Caco-2 (cell line): ENCODE data around the gene ACSL5. TPM values are rescaled to one million over a fixed set of nuclear protein-coding genes. Genes with fewer than 3 reads are reported as not detected.

Experiments
- BruUV-seq: library from RNA; stranded (reverse); fragments of 400-500 nt; replicated peaks from 2 replicates; lab custom pipeline; 2021; lab: Mats Ljungman, UMichigan
- CTCF ChIA-PET: fragments of 300-600 bp; sonication (Branson Sonifier 250); formaldehyde crosslinking; loops from one replicate; lab custom pipeline; 2022; ENCODE audit warnings: antibody characterized with exemption; lab: Charles Lee
- POLR2A ChIA-PET: fragments of 300-600 bp; sonication (Branson Sonifier 250); formaldehyde crosslinking; loops from one replicate; lab custom pipeline; 2022; ENCODE audit warnings: antibody characterized with exemption; lab: Charles Lee
- DNase-seq, 2 experiments: peaks; one replicate each; pipeline versions ENCODE4 v3.0.0 to v3.0.0-alpha.2; 2020 to 2022
- H3K27me3 ChIP-seq: replicated peaks from 2 replicates; pipeline ENCODE4 v1.6.0; 2011; ENCODE audit warnings: low read length; ENCODE audit not compliant: control insufficient read depth, insufficient read depth
- H3K36me3 ChIP-seq: 2 replicates; pipeline ENCODE4 v1.5.1; 2011; ENCODE audit warnings: low read length; ENCODE audit not compliant: control insufficient read depth, insufficient read depth
- H3K4me1 ChIP-seq: fragments of 250-450 bp; sonication (Bioruptor Pico); 2 replicates; pipeline ENCODE4 v1.5.1; 2020; ENCODE audit warnings: mild to moderate bottlenecking
- H3K4me3 ChIP-seq: 2 replicates; pipeline ENCODE4 v1.5.1; 2011; ENCODE audit warnings: low read depth, mild to moderate bottlenecking, control low read depth, low read length
- H3K9me3 ChIP-seq: fragments of 250-450 bp; sonication (Bioruptor Pico); 2 replicates; pipeline ENCODE4 v1.5.1; 2020; ENCODE audit warnings: mild to moderate bottlenecking, moderate library complexity
- H3K27ac Mint-ChIP-seq: one replicate; pipeline ENCODE4 v1.8.0; 2022; ENCODE audit warnings: mixed read lengths; ENCODE audit not compliant: unreplicated experiment
- H3K27me3 Mint-ChIP-seq: one replicate; pipeline ENCODE4 v1.8.0; 2022; ENCODE audit warnings: mixed read lengths; ENCODE audit not compliant: insufficient read depth, unreplicated experiment
- H3K36me3 Mint-ChIP-seq: one replicate; pipeline ENCODE4 v1.8.0; 2022; ENCODE audit warnings: mild to moderate bottlenecking, mixed read lengths; ENCODE audit not compliant: insufficient read depth, unreplicated experiment
- H3K4me1 Mint-ChIP-seq: one replicate; pipeline ENCODE4 v1.8.0; 2022; ENCODE audit warnings: low read depth, mixed read lengths; ENCODE audit not compliant: unreplicated experiment
- H3K4me3 Mint-ChIP-seq: one replicate; pipeline ENCODE4 v1.8.0; 2022; ENCODE audit warnings: mild to moderate bottlenecking, moderate library complexity, mixed read lengths; ENCODE audit not compliant: unreplicated experiment
- H3K9me3 Mint-ChIP-seq: one replicate; pipeline ENCODE4 v1.8.0; 2022; ENCODE audit warnings: mixed read lengths; ENCODE audit not compliant: unreplicated experiment
- intact Hi-C: fragments of 100-400 bp; cut with micrococcal nuclease; formaldehyde crosslinking; loops from one replicate; pipeline ENCODE4 v1.10.0; 2022; ENCODE audit not compliant: unreplicated experiment
- total RNA-seq: library from RNA; stranded (reverse); gene quantifications from 2 replicates; pipeline ENCODE4 v1.2.3, GENCODE V29; 2022
- TF ChIP-seq, protein P1 (sequence below), 2 experiments: fragments of 200-600 bp in 1 of 2; IDR thresholded peaks; 1 replicate in 1 of 2; 2 replicates in 1 of 2; pipeline versions ENCODE4 v1.5.1 to v1.8.0; 2011 to 2022; ENCODE audit warnings: antibody characterized with exemption in 1 of 2, control low read depth in 1 of 2, inconsistent platforms in 1 of 2, low read depth in 1 of 2, low read length in 1 of 2, mild to moderate bottlenecking in 1 of 2, moderate library complexity in 1 of 2; ENCODE audit not compliant: insufficient read depth in 1 of 2, severe bottlenecking in 1 of 2, unreplicated experiment in 1 of 2

The ACSL5 gene
- total RNA-seq, 1 experiment from 2014 or later, result 46.6 TPM

DNA sequence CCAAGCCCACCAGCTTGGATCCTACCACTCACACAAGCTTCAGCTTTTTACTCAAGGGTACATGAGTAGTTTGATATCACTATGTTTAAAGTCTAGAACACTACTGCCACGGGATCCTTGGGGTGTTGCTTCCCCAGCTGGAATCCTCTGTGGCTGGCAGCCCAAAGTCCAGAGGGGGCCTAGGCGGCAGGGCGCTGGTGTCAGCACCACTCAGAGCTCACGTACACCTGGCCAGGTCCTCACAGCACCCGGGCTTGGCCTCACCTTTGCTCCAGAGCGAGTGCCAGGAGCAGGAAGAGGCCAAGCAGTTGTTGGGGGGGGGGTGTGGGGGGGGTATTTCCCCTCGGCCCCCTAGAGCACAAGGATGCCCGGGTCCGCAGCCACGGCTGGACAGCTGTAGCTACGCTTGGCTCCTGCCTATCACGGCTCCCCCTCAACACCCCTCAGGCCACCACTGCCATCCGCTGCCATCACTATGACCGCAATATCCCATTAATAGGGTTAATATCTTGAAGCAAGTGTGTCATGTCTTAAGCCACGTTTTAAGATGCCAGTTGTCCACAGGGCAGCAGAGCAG lies 55.8 kb downstream of the ACSL5 start:
- no peak overlapping the region for H3K4me3 ChIP-seq
- ChIA-PET CTCF (interaction anchor here (0.6 kb wide), 1 partner anchor 43 kb away, joined by 3 read pairs; no protein-coding TSS in a partner anchor), POLR2A (interaction anchor here (0.5 to 0.6 kb wide), 2 partner anchors 17 to 158 kb away, joined by 3 read pairs; partner anchors contain the start of gene ZDHHC6)
- peaks cover 2% of the 10 kb centered on the region; the same call in 1 of the 2 replicates for H3K36me3 ChIP-seq
- H3K4me3 Mint-ChIP-seq, result no peak overlapping the region
- no peaks in the 10 kb centered on the region for H3K4me1 Mint-ChIP-seq
- no peaks in the 10 kb centered on the region for H3K27me3 ChIP-seq
- H3K27ac Mint-ChIP-seq, result no peak overlapping the region
- no peaks in the 10 kb centered on the region for H3K4me1 ChIP-seq
- TF ChIP-seq, protein P1, sequence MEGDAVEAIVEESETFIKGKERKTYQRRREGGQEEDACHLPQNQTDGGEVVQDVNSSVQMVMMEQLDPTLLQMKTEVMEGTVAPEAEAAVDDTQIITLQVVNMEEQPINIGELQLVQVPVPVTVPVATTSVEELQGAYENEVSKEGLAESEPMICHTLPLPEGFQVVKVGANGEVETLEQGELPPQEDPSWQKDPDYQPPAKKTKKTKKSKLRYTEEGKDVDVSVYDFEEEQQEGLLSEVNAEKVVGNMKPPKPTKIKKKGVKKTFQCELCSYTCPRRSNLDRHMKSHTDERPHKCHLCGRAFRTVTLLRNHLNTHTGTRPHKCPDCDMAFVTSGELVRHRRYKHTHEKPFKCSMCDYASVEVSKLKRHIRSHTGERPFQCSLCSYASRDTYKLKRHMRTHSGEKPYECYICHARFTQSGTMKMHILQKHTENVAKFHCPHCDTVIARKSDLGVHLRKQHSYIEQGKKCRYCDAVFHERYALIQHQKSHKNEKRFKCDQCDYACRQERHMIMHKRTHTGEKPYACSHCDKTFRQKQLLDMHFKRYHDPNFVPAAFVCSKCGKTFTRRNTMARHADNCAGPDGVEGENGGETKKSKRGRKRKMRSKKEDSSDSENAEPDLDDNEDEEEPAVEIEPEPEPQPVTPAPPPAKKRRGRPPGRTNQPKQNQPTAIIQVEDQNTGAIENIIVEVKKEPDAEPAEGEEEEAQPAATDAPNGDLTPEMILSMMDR (IDR thresholded peaks at IDR 0.05; ENCODE audit: insufficient read depth in 1 of 2, low read depth in 1 of 2, low read length in 1 of 2, severe bottlenecking in 1 of 2, unreplicated experiment in 1 of 2), result no peak
- intact Hi-C loops, result loop anchor here (10.0 kb wide), 2 partner anchors 285 to 675 kb away; no protein-coding TSS in a partner anchor
- no TSS peak for BruUV-seq
- peaks cover 43% of the 10 kb centered on the region for H3K36me3 Mint-ChIP-seq
- H3K9me3 Mint-ChIP-seq, result no peaks in the 10 kb centered on the region
- no peak for DNase-seq
- no peaks in the 10 kb centered on the region for H3K9me3 ChIP-seq
- no peaks in the 10 kb centered on the region for H3K27me3 Mint-ChIP-seq

DNA sequence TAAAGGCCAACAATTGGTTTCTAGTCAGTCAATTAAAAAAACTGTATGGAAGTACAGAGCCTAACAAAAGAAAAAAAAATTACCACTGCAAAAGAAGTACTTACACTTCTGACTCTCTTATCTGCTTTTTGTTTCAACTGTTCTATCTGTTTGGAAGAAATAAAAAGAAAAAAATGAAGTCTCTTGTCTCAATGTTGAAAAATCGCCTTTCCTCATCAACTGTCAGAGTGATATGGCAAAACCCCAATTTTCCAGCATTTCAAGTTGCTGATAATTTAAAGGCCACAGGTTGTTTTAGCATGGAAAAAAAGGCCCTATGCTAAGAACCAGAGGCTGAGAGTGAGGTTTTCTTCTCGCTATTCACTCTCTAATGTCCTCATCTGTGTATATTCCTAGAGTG lies 59.2 kb downstream of the ACSL5 start:
- CTCF ChIA-PET, result no interaction called here
- TF ChIP-seq, protein P1 (IDR thresholded peaks at IDR 0.05; ENCODE audit: insufficient read depth in 1 of 2, low read depth in 1 of 2, low read length in 1 of 2, severe bottlenecking in 1 of 2, unreplicated experiment in 1 of 2), result no peak
- POLR2A ChIA-PET, result no interaction called here

DNA sequence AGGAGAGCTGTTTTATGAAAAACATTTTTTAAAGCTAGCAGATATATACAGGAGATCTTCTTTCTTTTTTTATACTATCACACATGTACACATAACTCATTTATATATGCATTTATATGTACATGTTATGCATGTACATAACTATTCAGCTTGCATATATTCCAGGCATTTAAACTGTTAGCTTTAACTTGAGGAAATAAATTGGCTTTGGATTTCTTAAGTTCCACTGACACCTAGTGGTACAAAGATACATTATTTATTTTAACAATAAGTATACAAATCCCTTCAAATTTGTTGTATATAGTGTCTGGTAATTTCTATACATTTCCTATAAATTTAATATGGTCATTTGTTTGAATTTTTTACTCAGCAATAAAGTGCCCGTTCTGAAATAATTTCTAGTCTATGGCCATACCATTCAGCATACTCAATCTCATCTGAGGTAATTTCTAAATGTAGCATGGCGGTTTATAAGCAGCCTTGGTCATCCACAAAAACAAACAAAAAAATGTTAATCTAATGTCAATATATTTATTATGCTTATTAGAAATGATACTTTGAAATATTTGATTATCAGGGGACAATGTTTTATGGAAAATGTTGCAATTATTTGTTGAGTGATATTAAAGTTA lies 61.2 kb downstream of the ACSL5 start:
- no peak for DNase-seq
- no peaks in the 10 kb centered on the region for H3K4me1 ChIP-seq
- POLR2A ChIA-PET, result no interaction called here
- CTCF ChIA-PET, result interaction anchor here (0.6 to 2.4 kb wide), 14 partner anchors 9 to 320 kb away, joined by 3 to 28 read pairs (median 4); partner anchors contain the start of gene ACSL5
- Mint-ChIP-seq H3K9me3 (no peaks in the 10 kb centered on the region), H3K4me3 (no peak overlapping the region), H3K27me3 (no peaks in the 10 kb centered on the region), H3K27ac (no peak overlapping the region), H3K4me1 (no peaks in the 10 kb centered on the region), H3K36me3 (peaks cover 38% of the 10 kb centered on the region)
- BruUV-seq, result no TSS peak
- H3K27me3 ChIP-seq, result no peaks in the 10 kb centered on the region
- intact Hi-C loops, result loop anchor here (1.0 to 10.0 kb wide), 6 partner anchors 37 to 680 kb away; partner anchors contain the start of gene ACSL5
- H3K9me3 ChIP-seq, result no peaks in the 10 kb centered on the region
- no peaks in the 10 kb centered on the region; the same call in 1 of the 2 replicates for H3K36me3 ChIP-seq
- no peak overlapping the region for H3K4me3 ChIP-seq
- TF ChIP-seq, protein P1 (IDR thresholded peaks at IDR 0.05; ENCODE audit: insufficient read depth in 1 of 2, low read depth in 1 of 2, low read length in 1 of 2, severe bottlenecking in 1 of 2, unreplicated experiment in 1 of 2), result peak; percentile 31 to 57

More for the DNA sequence above, 59.2 kb downstream of the ACSL5 start:
- Mint-ChIP-seq H3K27me3 (no peaks in the 10 kb centered on the region), H3K36me3 (peaks cover 35% of the 10 kb centered on the region), H3K4me1 (no peaks in the 10 kb centered on the region), H3K27ac (no peak overlapping the region), H3K4me3 (no peak overlapping the region), H3K9me3 (no peaks in the 10 kb centered on the region)
- no peak overlapping the region for H3K4me3 ChIP-seq
- no peaks in the 10 kb centered on the region for H3K4me1 ChIP-seq
- no peaks in the 10 kb centered on the region for H3K9me3 ChIP-seq
- H3K27me3 ChIP-seq, result no peaks in the 10 kb centered on the region
- intact Hi-C loops, result loop anchor here (10.0 kb wide), 2 partner anchors 288 to 678 kb away; no protein-coding TSS in a partner anchor
- DNase-seq, result no peak
- no TSS peak for BruUV-seq
- peaks cover 2% of the 10 kb centered on the region; the same call in 1 of the 2 replicates for H3K36me3 ChIP-seq
